Endothelial cell of umbilical vein (primary cell): ENCODE data around the gene RASSF5. TPM values are rescaled to one million over a fixed set of nuclear protein-coding genes. Genes with fewer than 3 reads are reported as not detected.

Experiments used
- BruUV-seq: library from RNA; stranded (reverse); fragments of 400-500 nt; replicated peaks from 2 replicates; lab custom pipeline; 2021; lab: Mats Ljungman, UMichigan
- CTCF ChIA-PET: fragments of 300-600, 350-600 bp; sonication (Branson Sonifier 250); formaldehyde crosslinking; loops from one replicate; lab custom pipeline; 2021; ENCODE audit warnings: antibody characterized with exemption, inconsistent platforms; lab: Charles Lee
- POLR2A ChIA-PET: fragments of 300-600, 350-600 bp; sonication (Branson Sonifier 250); formaldehyde crosslinking; loops from one replicate; lab custom pipeline; 2021; ENCODE audit warnings: antibody characterized with exemption, inconsistent platforms; lab: Charles Lee
- DNase-seq: peaks from one replicate; pipeline ENCODE4 v3.0.0-alpha.2; 2011; ENCODE audit warnings: low read depth, low spot score
- FAIRE-seq: peaks from 2 replicates; lab custom pipeline; 2011; peaks lifted over from hg19 to GRCh38; lab: Jason Lieb, UNC
- H2AFZ ChIP-seq: 2 replicates; pipeline ENCODE4 v1.6.0; 2012; ENCODE audit warnings: low read depth, low read length, control low read depth, inconsistent platforms
- H3K27ac ChIP-seq: 2 replicates; pipeline ENCODE4 v1.5.1; 2011; ENCODE audit warnings: low read depth, mild to moderate bottlenecking, control low read depth, low read length, moderate library complexity; ENCODE audit not compliant: insufficient read depth
- H3K27me3 ChIP-seq, 2 experiments: 2 replicates each; pipeline versions ENCODE4 v1.6.0 to v1.6.1; 2011; ENCODE audit warnings: low read length in 2 of 2, mixed read lengths in 1 of 2; ENCODE audit not compliant: control insufficient read depth in 2 of 2, insufficient read depth in 2 of 2
- H3K36me3 ChIP-seq, 2 experiments: 2 replicates in 1 of 2; 3 replicates in 1 of 2; pipeline ENCODE4 v1.5.1; 2011; ENCODE audit warnings: low read length in 2 of 2, mild to moderate bottlenecking in 1 of 2, moderate library complexity in 1 of 2; ENCODE audit not compliant: control insufficient read depth in 2 of 2, insufficient read depth in 2 of 2; ENCODE audit errors: extremely low read depth in 1 of 2
- H3K4me1 ChIP-seq: 3 replicates; pipeline ENCODE4 v1.5.1; 2011; ENCODE audit warnings: mild to moderate bottlenecking, low read length; ENCODE audit not compliant: control insufficient read depth, insufficient read depth; ENCODE audit errors: extremely low read depth
- H3K4me2 ChIP-seq: 2 replicates; pipeline ENCODE4 v1.6.1; 2011; ENCODE audit warnings: low read length, control low read depth, mixed read lengths; ENCODE audit not compliant: insufficient read depth
- H3K4me3 ChIP-seq, 3 experiments: fragments of 200-600 bp in 1 of 3; sonication (generic), shearing (Covaris generic) in 1 of 3; replicated peaks in 1 of 3; 2 replicates each; pipeline ENCODE4 v1.5.1; 2011 to 2016; ENCODE audit warnings: control low read depth in 3 of 3, low read length in 3 of 3, mild to moderate bottlenecking in 2 of 3, inconsistent platforms in 1 of 3, low read depth in 1 of 3, moderate library complexity in 1 of 3; ENCODE audit not compliant: insufficient read depth in 1 of 3
- H3K79me2 ChIP-seq: 2 replicates; pipeline ENCODE4 v1.6.0; 2012; ENCODE audit warnings: low read length, inconsistent platforms; ENCODE audit not compliant: control insufficient read depth, insufficient read depth
- H3K9ac ChIP-seq: replicated peaks from 2 replicates; pipeline ENCODE3; 2011; ENCODE audit warnings: low read length, control low read depth; ENCODE audit not compliant: insufficient read depth; ENCODE audit errors: extremely low read depth
- H3K9me1 ChIP-seq: replicated peaks from 3 replicates; pipeline ENCODE4 v1.6.0; 2011; ENCODE audit warnings: mild to moderate bottlenecking, low read length; ENCODE audit not compliant: control insufficient read depth, insufficient read depth; ENCODE audit errors: extremely low read depth
- H3K9me3 ChIP-seq: replicated peaks from 2 replicates; pipeline ENCODE4 v1.5.1; 2012; ENCODE audit warnings: low read length, inconsistent platforms; ENCODE audit not compliant: control insufficient read depth, insufficient read depth
- H4K20me1 ChIP-seq: replicated peaks from 2 replicates; pipeline ENCODE3; 2011; ENCODE audit warnings: mild to moderate bottlenecking, low read length; ENCODE audit not compliant: control insufficient read depth, insufficient read depth; ENCODE audit errors: extremely low read depth
- CTCF ChIP-seq, 2 donors: IDR thresholded peaks; 1 replicate in 1 of 2; 2 replicates in 1 of 2; pipeline ENCODE4 v1.5.1; 2011; ENCODE audit warnings: low read length in 2 of 2, mild to moderate bottlenecking in 2 of 2, moderate library complexity in 2 of 2, control low read depth in 1 of 2, inconsistent platforms in 1 of 2, low read depth in 1 of 2; ENCODE audit not compliant: insufficient read depth in 1 of 2; ENCODE audit errors: extremely low read depth in 1 of 2
- EZH2 ChIP-seq: IDR thresholded peaks from 2 replicates; pipeline ENCODE4 v1.6.1; 2012; ENCODE audit warnings: borderline replicate concordance, low read depth, mild to moderate bottlenecking, moderate library complexity, low read length, inconsistent platforms; ENCODE audit not compliant: severe bottlenecking
- GATA2 ChIP-seq: IDR thresholded peaks from 2 replicates; pipeline ENCODE4 v1.7.0; 2011; ENCODE audit warnings: low read depth, mild to moderate bottlenecking, moderate library complexity, mixed read lengths, low read length; ENCODE audit not compliant: insufficient read length, insufficient read depth
- JUN ChIP-seq: IDR thresholded peaks from 2 replicates; pipeline ENCODE4 v1.6.1; 2011; ENCODE audit warnings: borderline replicate concordance, low read depth; ENCODE audit not compliant: insufficient read length, insufficient read depth
- MYC ChIP-seq: IDR thresholded peaks from one replicate; pipeline ENCODE4 v1.6.1; 2011; ENCODE audit warnings: mild to moderate bottlenecking, low read depth, low read length
- POLR2AphosphoS5 ChIP-seq: IDR thresholded peaks from 2 replicates; pipeline ENCODE4 v1.6.1; 2012; ENCODE audit warnings: low read depth, mild to moderate bottlenecking, control low read depth, low read length, moderate library complexity; ENCODE audit not compliant: insufficient read depth
- dilution Hi-C: fragments of 300-500 bp; cut with MboI; formaldehyde crosslinking; loops from one replicate; pipeline ENCODE4 v1.15.0; 2019; ENCODE audit warnings: low sequenced_read_pairs; ENCODE audit not compliant: extremely low pct_ligation_motif_present
- intact Hi-C: fragments of 100-400 bp; cut with micrococcal nuclease; formaldehyde crosslinking; loops from one replicate; pipeline ENCODE4 v1.10.0; 2022
- polyA plus RNA-seq, 4 experiments: library from polyadenylated mRNA; depleted of rRNA in 3 of 4; stranded (reverse) in 3 of 4; unstranded in 1 of 4; fragments of >200 nt; gene quantifications; 2 replicates each; pipeline versions ENCODE4 v1.2.1 to v1.2.3, GENCODE V29; 2011 to 2012; ENCODE audit warnings: missing spikeins in 1 of 4
- total RNA-seq: library from RNA; stranded (reverse); gene quantifications from 2 replicates; pipeline ENCODE4 v1.2.3, GENCODE V29; 2021

Gene RASSF5
- total and polyA plus RNA-seq, 2 donors (not counting 3 experiments of a cell fraction or from before 2014, with no cell fraction given) = 0.23 to 0.60 TPM

GRCh38 chr1:206555473-206555935, 48.2 kb downstream of the RASSF5 start:
- no peak for FAIRE-seq
- Histone ChIP-seq H4K20me1 (no peaks in the 10 kb centered on the region), H3K27ac (no peak overlapping the region), H3K9ac (no peak overlapping the region), H3K4me3 (no peak overlapping the region), H3K9me1 (no peaks in the 10 kb centered on the region), H3K4me2 (no peak overlapping the region), H3K4me1 (peaks cover 6% of the 10 kb centered on the region), H3K9me3 (no peaks in the 10 kb centered on the region), H3K27me3 (peaks cover 34 to 37% of the 10 kb centered on the region in 2 experiments), H3K79me2 (no peaks in the 10 kb centered on the region), H2AFZ (no peak overlapping the region), H3K36me3 (no peaks in the 10 kb centered on the region)
- no TSS peak for BruUV-seq
- DNase-seq = no peak
- ChIA-PET POLR2A (no interaction called here), CTCF (interaction anchor here (0.8 to 4.9 kb wide), 5 partner anchors 9 to 76 kb away, joined by 3 to 57 read pairs (median 4); no protein-coding TSS in a partner anchor)
- TF ChIP-seq JUN = no peak
- no peak for TF ChIP-seq GATA2
- intact Hi-C loops = no loop called here
- dilution Hi-C loops = no loop called here

- H3K4me3 ChIP-seq = no peak overlapping the region
- no peak overlapping the region for H2AFZ ChIP-seq
- BruUV-seq = no TSS peak
- H4K20me1 ChIP-seq = no peaks in the 10 kb centered on the region
- no peak for FAIRE-seq
- H3K4me2 ChIP-seq = no peak overlapping the region
- intact Hi-C loops (loop anchor here (2.0 kb wide), 1 partner anchor 21 kb away; no protein-coding TSS in a partner anchor), dilution Hi-C loops (no loop called here)
- no peaks in the 10 kb centered on the region for H3K79me2 ChIP-seq
- H3K4me1 ChIP-seq = peaks cover 6% of the 10 kb centered on the region
- H3K27ac ChIP-seq = no peak overlapping the region
- DNase-seq = no peak
- POLR2A ChIA-PET = no interaction called here
- no peaks in the 10 kb centered on the region for H3K9me3 ChIP-seq
- TF ChIP-seq POLR2AphosphoS5 (no peak), EZH2 (peak; percentile 33), MYC (no peak), GATA2 (no peak), CTCF (IDR thresholded peaks at IDR 0.05; ENCODE audit: extremely low read depth in 1 of 2, insufficient read depth in 1 of 2, low read depth in 1 of 2, low read length in 2 of 2) (no peak)
- H3K9me1 ChIP-seq = no peaks in the 10 kb centered on the region
- no peak overlapping the region for H3K9ac ChIP-seq
- CTCF ChIA-PET = interaction anchor here (1.6 to 4.9 kb wide), 3 partner anchors 11 to 29 kb away, joined by 4 to 57 read pairs (median 12); no protein-coding TSS in a partner anchor
- no peaks in the 10 kb centered on the region for H3K36me3 ChIP-seq
- H3K27me3 ChIP-seq = peaks cover 30 to 34% of the 10 kb centered on the region in 2 experiments
Measured at GRCh38 chr1:206556047-206556749, 48.9 kb downstream of the RASSF5 start.
